ENCODE results near the gene MAML2. TPM values are rescaled to one million over a fixed set of nuclear protein-coding genes. Genes with fewer than 3 reads are reported as not detected.

Gene MAML2
- total RNA-seq, 1 experiment from 2014 or later, result 28.3 TPM

- no peak for TF ChIP-seq EZH2 (IDR thresholded peaks at IDR 0.05; ENCODE audit: low read depth)
- TF ChIP-seq CTCF (conservative IDR thresholded peaks at IDR 0.05), result no peak
- POLR2A ChIA-PET (ENCODE audit: unreplicated experiment), result interaction anchor here (0.6 to 1.5 kb wide), 5 partner anchors 184 to 271 kb away, joined by 5 to 14 read pairs (median 7); partner anchors contain the start of genes CCDC82 and JRKL
- Histone ChIP-seq H3K36me3 (ENCODE audit: low read depth) (peaks cover 12% of the 10 kb centered on the region; the same call in 1 of the 2 replicates), H3K79me2 (ENCODE audit: low read depth) (peaks cover 81% of the 10 kb centered on the region), H3K9me2 (ENCODE audit: insufficient read depth) (no peaks in the 10 kb centered on the region), H4K20me1 (ENCODE audit: insufficient read depth) (no peaks in the 10 kb centered on the region), H3K4me1 (replicated peaks; ENCODE audit: insufficient read depth) (peaks cover 45% of the 10 kb centered on the region), H3K27ac (peak overlapping the region; percentile 46), H3K9me3 (ENCODE audit: insufficient read depth, low read depth) (no peaks in the 10 kb centered on the region), H2AFZ (no peak overlapping the region), H3F3A (ENCODE audit: insufficient read depth, low read depth) (peaks cover 40% of the 10 kb centered on the region), H3K4me3 (no peak overlapping the region), H3K27me3 (ENCODE audit: insufficient read depth, low read depth) (no peaks in the 10 kb centered on the region), H3K4me2 (no peak overlapping the region)
- CTCF ChIA-PET, result interaction anchor here (0.6 to 1.3 kb wide), 6 partner anchors 17 to 306 kb away, joined by 3 to 15 read pairs (median 3); partner anchors contain the start of gene MAML2
- intact Hi-C loops (cut with micrococcal nuclease; ENCODE audit: unreplicated experiment), result loop anchor here (1.0 to 2.0 kb wide), 3 partner anchors 57 to 152 kb away; no protein-coding TSS in a partner anchor
- DNase-seq, result peak in 1 of 2 experiments; percentile 36
- BruUV-seq (replicated peaks), result TSS peak; percentile 23
Observed at GRCh38 chr11:96154802-96155520, 188.0 kb downstream of the MAML2 start.

GRCh38 chr11:96152623-96153022 is 190.4 kb downstream of the MAML2 start:
- H3K4me3 ChIP-seq, result no peak overlapping the region
- no peaks in the 10 kb centered on the region for H4K20me1 ChIP-seq (ENCODE audit: insufficient read depth)
- BruUV-seq (replicated peaks), result no TSS peak
- peaks cover 63% of the 10 kb centered on the region for H3K79me2 ChIP-seq (ENCODE audit: low read depth)
- no peaks in the 10 kb centered on the region for H3K9me3 ChIP-seq (ENCODE audit: insufficient read depth, low read depth)
- no peak overlapping the region for H2AFZ ChIP-seq
- peaks cover 24% of the 10 kb centered on the region for H3F3A ChIP-seq (ENCODE audit: insufficient read depth, low read depth)
- peaks cover 12% of the 10 kb centered on the region; the same call in 1 of the 2 replicates for H3K36me3 ChIP-seq (ENCODE audit: low read depth)
- peaks cover 31% of the 10 kb centered on the region for H3K4me1 ChIP-seq (replicated peaks; ENCODE audit: insufficient read depth)
- DNase-seq, result peak in 1 of 2 experiments; percentile 15
- ChIA-PET POLR2A (ENCODE audit: unreplicated experiment) (no interaction called here), CTCF (no interaction called here)
- H3K27me3 ChIP-seq (ENCODE audit: insufficient read depth, low read depth), result no peaks in the 10 kb centered on the region
- intact Hi-C loops (cut with micrococcal nuclease; ENCODE audit: unreplicated experiment), result no loop called here
- no peaks in the 10 kb centered on the region for H3K9me2 ChIP-seq (ENCODE audit: insufficient read depth)
- no peak overlapping the region for H3K27ac ChIP-seq
- no peak overlapping the region for H3K4me2 ChIP-seq
- TF ChIP-seq CTCF (conservative IDR thresholded peaks at IDR 0.05), result no peak
- TF ChIP-seq EZH2 (IDR thresholded peaks at IDR 0.05; ENCODE audit: low read depth), result no peak

GRCh38 chr11:96151501-96151900 is 191.5 kb downstream of the MAML2 start:
- Histone ChIP-seq H3K27me3 (ENCODE audit: insufficient read depth, low read depth) (no peaks in the 10 kb centered on the region), H2AFZ (no peak overlapping the region), H3K27ac (no peak overlapping the region), H4K20me1 (ENCODE audit: insufficient read depth) (no peaks in the 10 kb centered on the region), H3K4me1 (replicated peaks; ENCODE audit: insufficient read depth) (peaks cover 23% of the 10 kb centered on the region), H3F3A (ENCODE audit: insufficient read depth, low read depth) (peaks cover 13% of the 10 kb centered on the region), H3K79me2 (ENCODE audit: low read depth) (peaks cover 56% of the 10 kb centered on the region), H3K9me2 (ENCODE audit: insufficient read depth) (no peaks in the 10 kb centered on the region), H3K9me3 (ENCODE audit: insufficient read depth, low read depth) (no peaks in the 10 kb centered on the region), H3K4me2 (no peak overlapping the region), H3K36me3 (ENCODE audit: low read depth) (peaks cover 12% of the 10 kb centered on the region; the same call in 1 of the 2 replicates), H3K4me3 (no peak overlapping the region)
- TF ChIP-seq CTCF (conservative IDR thresholded peaks at IDR 0.05), result no peak
- no peak for TF ChIP-seq EZH2 (IDR thresholded peaks at IDR 0.05; ENCODE audit: low read depth)
- BruUV-seq (replicated peaks), result no TSS peak
- intact Hi-C loops (cut with micrococcal nuclease; ENCODE audit: unreplicated experiment), result no loop called here
- ChIA-PET POLR2A (ENCODE audit: unreplicated experiment) (interaction anchor here (0.6 kb wide), 1 partner anchor 96 kb away, joined by 5 read pairs; no protein-coding TSS in a partner anchor), CTCF (no interaction called here)
- peak in 1 of 2 experiments; percentile 20 for DNase-seq

Measured in PC-9 (cell line).